Suppressor macrophage (primary cell): ENCODE measurements around the gene SMG9.
"Not testable (repeated sequence)": the region's sequence is repeated elsewhere in the genome, so short reads cannot be mapped to it uniquely, and the experiment has no call there.

Source experiments
- DNase-seq, 4 experiments: peaks; one replicate each; pipeline ENCODE4 v3.0.0-alpha.2; 2020 to 2022

Gene SMG9

DNA sequence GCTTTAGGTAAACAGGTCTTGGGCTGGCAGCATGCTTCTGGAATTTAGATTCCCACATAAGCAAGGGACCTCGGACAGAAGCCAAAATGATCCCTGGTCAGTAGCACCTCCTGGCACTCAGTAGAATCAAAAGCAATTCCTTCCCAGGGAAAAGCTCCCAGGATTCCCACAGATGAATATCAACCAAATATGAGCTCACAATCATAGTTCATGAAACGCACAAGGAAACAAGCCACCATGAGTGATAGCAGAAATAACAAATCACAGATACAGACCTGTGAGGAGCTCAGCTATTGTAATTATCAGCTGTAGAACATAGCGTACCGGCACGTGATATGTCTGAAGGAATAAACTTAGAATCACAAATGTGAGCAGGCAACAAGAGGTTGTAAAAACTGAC, 63.0 kb downstream of the SMG9 start:
- no peak for DNase-seq

DNA sequence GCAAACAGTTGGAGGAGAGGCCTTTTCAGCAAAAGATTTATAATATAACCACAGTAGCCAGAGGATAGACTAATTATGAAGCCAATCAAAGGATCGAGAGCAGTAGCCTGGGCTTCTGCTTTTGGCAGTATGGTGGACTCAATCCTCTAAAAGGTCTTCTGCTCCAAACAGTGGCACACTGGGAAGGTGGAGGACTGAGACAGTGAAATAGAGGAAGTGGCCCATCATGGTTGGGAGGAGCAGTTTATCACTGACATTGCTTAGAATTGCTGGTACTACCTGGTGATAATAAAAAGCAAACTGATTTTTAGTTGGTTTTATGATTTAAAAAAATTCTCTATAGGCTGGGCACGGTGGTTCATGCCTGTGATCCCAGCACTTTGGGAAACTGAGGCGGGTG, 63.9 kb downstream of the SMG9 start:
- peak in 1 of 4 experiments; percentile 43 for DNase-seq

DNA sequence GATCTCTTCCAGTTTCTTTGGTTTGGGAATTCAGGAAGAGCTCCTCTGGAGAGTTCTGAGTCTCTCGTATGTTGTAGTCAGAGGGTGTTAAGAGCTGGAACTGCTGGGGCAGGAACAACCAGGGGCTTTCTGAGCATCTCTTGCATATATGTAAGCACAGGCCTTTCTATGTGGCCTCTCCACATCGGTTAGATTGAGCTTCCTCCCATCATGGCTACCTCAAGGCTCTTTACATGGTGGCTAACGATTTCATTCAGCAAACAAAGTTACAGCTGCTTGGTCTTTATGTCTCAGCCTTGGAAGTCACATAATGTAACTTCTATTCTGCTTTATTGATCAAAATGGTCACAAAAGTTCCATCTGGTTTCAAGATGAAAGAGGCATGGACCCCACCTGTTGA, 64.3 kb downstream of the SMG9 start:
- no peak for DNase-seq

DNA sequence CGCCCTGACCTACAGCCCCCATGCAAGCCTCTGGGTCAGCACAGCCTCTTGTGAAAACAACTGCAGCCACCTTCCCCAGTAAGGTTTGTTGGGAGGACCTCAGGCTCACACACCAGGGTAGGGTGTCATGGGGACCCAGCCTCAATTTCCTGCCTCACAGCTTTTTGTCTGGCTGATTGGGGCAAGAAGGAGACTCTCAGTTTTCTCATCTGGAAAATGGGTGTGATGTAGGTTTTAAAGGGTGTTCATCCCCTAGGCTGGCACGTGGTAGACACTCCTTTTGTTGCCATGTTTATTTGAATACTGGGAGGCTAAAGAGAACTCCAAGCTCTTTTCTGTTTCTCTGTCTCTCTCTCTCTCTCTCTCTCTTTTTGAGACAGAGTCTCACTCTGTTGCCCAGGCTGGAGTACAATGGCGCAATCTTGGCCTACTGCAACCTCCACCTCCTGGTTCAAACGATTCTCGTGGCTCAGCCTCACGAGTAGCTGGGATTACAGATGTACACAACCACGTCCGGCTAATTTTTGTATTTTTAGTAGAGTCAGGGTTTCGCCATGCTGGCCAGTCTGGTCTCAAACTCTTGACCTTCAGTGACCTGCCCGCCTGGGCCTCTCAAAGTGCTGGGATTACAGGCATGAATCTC, 66.6 kb downstream of the SMG9 start:
- DNase-seq, result peak; percentile 77 to 86 (median 82)

DNA sequence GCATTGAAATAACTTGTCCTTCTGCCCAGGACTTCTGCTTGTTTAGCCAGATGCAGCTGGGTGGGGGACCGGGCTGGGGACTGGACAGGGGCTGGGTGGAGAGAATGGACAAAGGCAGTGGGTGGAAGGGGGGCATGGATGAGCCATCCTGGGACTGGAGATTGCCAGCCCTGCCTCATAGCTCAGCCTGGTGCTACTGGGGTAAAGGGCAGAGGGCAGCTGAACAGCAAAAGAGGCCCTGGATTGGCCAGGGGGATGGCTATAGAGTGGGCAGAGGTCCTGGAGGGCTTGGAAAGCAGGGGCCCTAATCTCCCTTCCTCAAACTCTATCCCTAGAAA, 67.1 kb downstream of the SMG9 start:
- DNase-seq, result no peak

DNA sequence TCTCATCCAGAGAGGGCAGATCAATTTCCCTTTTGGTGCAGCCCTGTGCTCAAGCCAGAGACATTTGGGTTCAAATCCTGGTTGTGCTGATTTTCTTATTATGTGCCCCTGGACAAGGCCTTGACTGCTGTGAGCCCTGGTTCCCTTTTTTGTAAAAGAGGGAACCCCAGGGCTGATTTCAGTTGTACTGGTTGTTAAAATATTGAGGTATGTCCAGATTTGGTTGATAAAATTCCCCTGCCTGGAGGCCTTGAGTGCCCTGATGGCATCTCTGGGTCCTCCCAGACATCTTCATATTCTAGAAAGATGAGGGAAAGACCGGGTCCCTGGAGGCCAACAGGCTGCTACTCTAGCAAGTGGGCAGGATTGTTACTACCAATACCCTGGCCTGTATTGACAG, 70.4 kb downstream of the SMG9 start:
- DNase-seq, result peak; percentile 45 to 70 (median 63)

DNA sequence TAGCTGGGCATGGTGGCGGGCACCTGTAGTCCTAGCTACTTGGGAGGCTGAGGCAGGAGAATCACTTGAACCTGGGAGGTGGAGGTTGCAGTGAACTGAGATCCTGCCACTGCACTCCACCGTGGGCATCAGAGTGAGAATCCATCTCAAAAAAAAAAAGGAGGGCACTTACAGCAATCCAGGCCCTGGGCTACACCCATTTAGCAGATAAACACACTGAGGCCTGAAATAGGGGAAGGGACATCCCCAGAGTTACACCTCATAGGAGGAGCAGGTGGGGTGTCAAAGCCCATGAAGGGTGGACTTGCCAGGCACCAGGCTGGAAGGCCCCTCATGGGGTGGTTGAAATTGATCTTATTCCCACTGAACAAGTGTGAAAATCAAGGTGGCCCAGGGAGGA, 70.9 kb downstream of the SMG9 start:
- DNase-seq, result no peak

DNA sequence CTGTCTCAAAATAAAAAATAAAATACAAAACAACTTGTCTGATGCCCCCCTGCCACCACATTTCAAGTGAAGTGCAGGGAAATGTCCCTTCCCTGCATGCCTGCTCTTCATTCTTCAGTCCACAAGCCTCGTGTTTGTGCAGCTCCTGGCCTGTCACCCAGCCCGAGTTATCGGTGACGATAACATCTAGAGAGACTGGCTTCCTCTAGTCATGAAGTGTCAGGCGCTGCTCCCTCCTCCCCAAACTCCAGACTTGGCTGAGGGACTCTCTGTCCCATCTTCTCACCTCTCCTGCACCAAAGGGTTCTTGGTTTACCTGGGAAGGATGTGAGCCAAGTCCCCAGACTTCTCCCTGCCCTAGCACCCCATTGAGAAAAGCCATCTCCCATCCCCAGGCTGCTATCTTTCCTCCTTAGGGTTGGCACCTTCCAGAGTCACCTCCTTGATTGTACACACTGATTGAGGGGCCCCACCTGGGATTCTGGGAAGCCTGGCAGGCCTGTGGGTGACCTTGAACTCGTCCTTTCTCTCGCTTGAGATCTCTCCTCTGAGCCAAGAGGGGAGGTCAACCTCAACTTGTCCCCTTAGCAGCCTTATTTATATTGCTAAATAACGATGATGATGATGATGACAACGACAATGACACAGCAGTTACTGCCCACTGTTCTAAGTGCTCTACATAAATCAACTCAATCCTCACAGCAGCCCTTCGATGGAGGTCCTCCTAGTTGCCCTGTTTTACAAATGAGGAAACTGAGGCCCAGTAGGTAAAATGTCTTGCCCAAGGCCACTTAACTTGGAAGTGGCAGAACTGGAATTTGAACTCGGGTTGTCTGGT, 71.7 kb downstream of the SMG9 start:
- no peak for DNase-seq

DNA sequence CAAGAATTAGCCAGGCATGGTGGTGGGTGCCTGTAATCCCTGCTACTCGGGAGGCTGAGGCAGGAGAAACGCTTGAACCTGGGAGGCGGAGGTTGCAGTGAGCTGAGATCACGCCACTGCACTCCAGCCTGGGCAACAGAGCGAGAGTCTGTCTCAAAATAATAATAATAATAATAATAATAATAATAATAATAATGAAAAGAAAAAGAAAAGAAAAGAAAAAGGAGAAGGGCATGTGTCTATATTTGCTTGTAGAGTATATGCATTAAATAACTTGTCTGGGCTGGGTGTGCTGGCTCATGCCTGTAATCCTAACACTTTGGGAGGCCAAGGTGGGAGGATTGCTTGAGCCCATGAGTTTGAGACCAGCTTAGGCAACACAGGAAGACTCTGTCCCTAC, 72.5 kb downstream of the SMG9 start:
- DNase-seq, result not testable (repeated sequence)

DNA sequence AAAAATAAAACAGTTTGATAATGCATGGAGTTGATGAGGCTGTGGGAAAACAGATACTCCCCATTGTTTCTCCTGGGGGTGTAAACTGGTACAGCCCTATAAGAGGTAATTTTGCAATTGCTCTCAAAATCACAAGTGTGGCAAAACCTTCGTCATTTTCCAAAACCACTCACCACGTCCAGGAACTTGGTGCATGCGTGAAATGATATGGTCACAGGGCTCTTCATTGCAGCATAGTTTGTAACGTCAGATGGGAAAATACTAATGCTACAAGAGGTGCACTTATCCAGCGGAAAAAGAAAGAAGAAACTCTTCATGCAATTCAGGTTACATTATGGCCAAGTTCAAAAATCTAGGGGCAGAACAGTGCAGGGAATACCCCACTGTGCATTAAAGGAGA, 72.9 kb downstream of the SMG9 start:
- peak; percentile 41 to 79 (median 63) for DNase-seq

DNA sequence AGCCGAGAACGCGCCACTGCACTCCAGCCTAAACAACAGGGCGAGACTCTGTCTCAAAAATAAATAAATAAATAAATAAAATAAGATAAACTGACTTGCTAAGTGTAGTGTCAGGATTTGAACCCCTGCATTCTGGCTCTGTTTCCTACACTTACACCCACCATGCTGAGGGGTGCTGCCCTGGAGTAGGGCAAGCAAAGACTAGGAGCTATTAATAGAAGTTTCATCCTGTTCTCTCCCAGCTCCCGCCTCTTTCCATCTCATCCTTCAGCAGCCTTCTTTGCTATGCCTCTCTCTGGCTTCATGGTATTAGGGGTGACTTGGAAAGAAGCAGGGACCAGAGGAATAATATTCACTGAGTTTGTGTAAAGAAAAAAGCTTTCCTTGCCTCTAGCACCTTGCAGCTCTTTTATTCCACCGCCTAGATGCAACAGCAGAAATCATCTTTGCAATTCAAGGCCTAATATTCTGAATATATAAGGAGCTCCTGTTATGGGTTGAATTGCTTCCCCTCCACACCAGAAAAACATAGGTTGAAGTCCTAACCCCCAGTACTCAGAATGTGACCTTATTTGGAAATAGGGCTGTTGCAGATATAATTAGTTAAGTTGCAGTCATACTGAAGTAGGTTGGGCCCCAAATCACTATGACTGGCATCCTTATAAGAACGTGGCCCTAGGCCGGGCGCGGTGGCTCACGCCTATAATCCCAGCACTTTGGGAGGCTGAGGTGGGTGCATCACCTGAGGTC, 76.1 kb downstream of the SMG9 start:
- no peak for DNase-seq
